IMR-90 (cell line): ENCODE data around the gene CDC45. TPM values are rescaled to one million over a fixed set of nuclear protein-coding genes. Genes with fewer than 3 reads are reported as not detected.

ENCODE experiments used
- ATAC-seq: fragments of 200-7000 bp; cut with Tn5 transposase; 2 replicates; pipeline ENCODE4 v1.9.1; 2020; ENCODE audit warnings: low read depth, mild to moderate bottlenecking, moderate library complexity
- BruUV-seq: library from RNA; stranded (reverse); fragments of 400-500 nt; replicated peaks from 2 replicates; lab custom pipeline; 2021; lab: Mats Ljungman, UMichigan
- CTCF ChIA-PET: fragments of 300-600 bp; formaldehyde crosslinking; extraction: SDS; loops from one replicate; lab custom pipeline; 2021; ENCODE audit warnings: antibody characterized with exemption; lab: Yijun Ruan, JAX
- POLR2A ChIA-PET: fragments of 300-600 bp; sonication (Branson Sonifier 250); formaldehyde crosslinking; loops from one replicate; lab custom pipeline; 2022; ENCODE audit warnings: antibody characterized with exemption; ENCODE audit not compliant: unreplicated experiment; lab: Charles Lee
- DNase-seq: peaks from one replicate; pipeline ENCODE4 v3.0.0; 2013
- H2AFZ ChIP-seq: replicated peaks from 2 replicates; pipeline ENCODE3; 2013; ENCODE audit warnings: low read length, mild to moderate bottlenecking; ENCODE audit not compliant: poor library complexity
- H2AK5ac ChIP-seq: 2 replicates; pipeline ENCODE4 v1.6.1; 2013; ENCODE audit warnings: low read depth, low read length, inconsistent platforms
- H2AK9ac ChIP-seq: replicated peaks from 2 replicates; pipeline ENCODE3; 2013; ENCODE audit warnings: mild to moderate bottlenecking, low read depth, low read length, moderate library complexity; ENCODE audit not compliant: poor library complexity
- H2BK120ac ChIP-seq: 2 replicates; pipeline ENCODE4 v1.6.1; 2013; ENCODE audit warnings: low read depth, low read length, inconsistent platforms
- H2BK15ac ChIP-seq: 3 replicates; pipeline ENCODE4 v1.6.1; 2013; ENCODE audit warnings: low read depth, low read length, inconsistent platforms
- H2BK20ac ChIP-seq: 2 replicates; pipeline ENCODE4 v1.6.1; 2013; ENCODE audit warnings: low read depth, mild to moderate bottlenecking, inconsistent platforms, low read length, moderate library complexity
- H2BK5ac ChIP-seq: 2 replicates; pipeline ENCODE4 v1.6.1; 2013; ENCODE audit warnings: mild to moderate bottlenecking, low read depth, low read length, inconsistent platforms; ENCODE audit not compliant: poor library complexity, severe bottlenecking
- H3K14ac ChIP-seq: replicated peaks from 2 replicates; pipeline ENCODE4 v1.6.1; 2013; ENCODE audit warnings: low read depth, low read length, inconsistent platforms
- H3K18ac ChIP-seq: 2 replicates; pipeline ENCODE4 v1.6.1; 2013; ENCODE audit warnings: low read depth, low read length, control low read depth
- H3K23ac ChIP-seq: 2 replicates; pipeline ENCODE4 v1.6.1; 2013; ENCODE audit warnings: low read depth, low read length, inconsistent platforms
- H3K27ac ChIP-seq: 2 replicates; pipeline ENCODE4 v1.5.1; 2013; ENCODE audit warnings: mild to moderate bottlenecking, control low read depth, low read length; ENCODE audit not compliant: insufficient read depth
- H3K27me3 ChIP-seq: 2 replicates; pipeline ENCODE4 v1.6.1; 2013; ENCODE audit warnings: low read length; ENCODE audit not compliant: control insufficient read depth, insufficient read depth
- H3K36me3 ChIP-seq: 2 replicates; pipeline ENCODE4 v1.6.1; 2013; ENCODE audit warnings: low read length, mixed read lengths; ENCODE audit not compliant: control insufficient read depth, insufficient read depth
- H3K4ac ChIP-seq: 2 replicates; pipeline ENCODE4 v1.6.1; 2013; ENCODE audit warnings: low read depth, low read length, inconsistent platforms
- H3K4me1 ChIP-seq: 2 replicates; pipeline ENCODE4 v1.6.1; 2013; ENCODE audit warnings: low read length, mixed read lengths; ENCODE audit not compliant: control insufficient read depth, insufficient read depth
- H3K4me2 ChIP-seq: 2 replicates; pipeline ENCODE4 v1.6.1; 2013; ENCODE audit warnings: low read depth, mild to moderate bottlenecking, control low read depth, low read length, moderate library complexity
- H3K4me3 ChIP-seq: 2 replicates; pipeline ENCODE4 v1.5.1; 2013; ENCODE audit warnings: low read depth, mild to moderate bottlenecking, control low read depth, low read length, moderate library complexity; ENCODE audit not compliant: insufficient read depth
- H3K56ac ChIP-seq: 2 replicates; pipeline ENCODE4 v1.6.1; 2013; ENCODE audit warnings: low read length, inconsistent platforms; ENCODE audit not compliant: insufficient read depth; ENCODE audit errors: extremely low read depth
- H3K79me1 ChIP-seq, 2 experiments: 2 replicates each; pipeline ENCODE4 v1.6.1; 2013; ENCODE audit warnings: low read length in 2 of 2, inconsistent platforms in 1 of 2, low read depth in 1 of 2
- H3K9ac ChIP-seq: 2 replicates; pipeline ENCODE4 v1.6.1; 2013; ENCODE audit warnings: low read depth, low read length, control low read depth
- H3K9me1 ChIP-seq: 2 replicates; pipeline ENCODE4 v1.6.1; 2013; ENCODE audit warnings: low read length, inconsistent platforms; ENCODE audit not compliant: insufficient read depth
- H3K9me3 ChIP-seq: 2 replicates; pipeline ENCODE4 v1.6.1; 2013; ENCODE audit warnings: low read length; ENCODE audit not compliant: control insufficient read depth, insufficient read depth
- H4K20me1 ChIP-seq: 2 replicates; pipeline ENCODE4 v1.6.1; 2013; ENCODE audit warnings: low read length, inconsistent platforms; ENCODE audit not compliant: insufficient read depth
- H4K5ac ChIP-seq: 2 replicates; pipeline ENCODE4 v1.6.1; 2013; ENCODE audit warnings: mild to moderate bottlenecking, low read depth, low read length, control low read depth
- H4K8ac ChIP-seq, 2 experiments: 2 replicates each; pipeline ENCODE4 v1.6.1; 2013; ENCODE audit warnings: low read depth in 2 of 2, low read length in 2 of 2, control low read depth in 1 of 2, inconsistent platforms in 1 of 2
- H4K91ac ChIP-seq: 2 replicates; pipeline ENCODE4 v1.6.1; 2013; ENCODE audit warnings: low read depth, low read length, inconsistent platforms; ENCODE audit not compliant: insufficient read depth
- BHLHE40 ChIP-seq: fragments of 150-350 bp; IDR thresholded peaks from 2 replicates; pipeline ENCODE4 v1.6.1; 2016; ENCODE audit warnings: mild to moderate bottlenecking, low read depth, low read length
- CHD1 ChIP-seq: IDR thresholded peaks from 2 replicates; pipeline ENCODE4 v1.6.1; 2012; ENCODE audit warnings: low read depth, low read length, improper control_type of control experiment
- MAFK ChIP-seq: IDR thresholded peaks from 2 replicates; pipeline ENCODE4 v1.6.1; 2012; ENCODE audit warnings: low read depth, low read length, improper control_type of control experiment
- MAZ ChIP-seq: IDR thresholded peaks from 2 replicates; pipeline ENCODE4 v1.6.1; 2012; ENCODE audit warnings: low read depth, mild to moderate bottlenecking, low read length, improper control_type of control experiment, moderate library complexity, borderline replicate concordance
- MXI1 ChIP-seq: IDR thresholded peaks from 2 replicates; pipeline ENCODE4 v1.6.1; 2012; ENCODE audit warnings: low read depth, mild to moderate bottlenecking, low read length, moderate library complexity, borderline replicate concordance
- RAD21 ChIP-seq: IDR thresholded peaks from 2 replicates; pipeline ENCODE4 v1.6.1; 2012; ENCODE audit warnings: low read length, improper control_type of control experiment
- RCOR1 ChIP-seq: IDR thresholded peaks from 2 replicates; pipeline ENCODE4 v1.6.1; 2012; ENCODE audit warnings: mild to moderate bottlenecking, low read length, improper control_type of control experiment; ENCODE audit not compliant: insufficient replicate concordance
- RFX5 ChIP-seq: IDR thresholded peaks from 2 replicates; pipeline ENCODE4 v1.8.0; 2012; ENCODE audit warnings: low read depth, mild to moderate bottlenecking, low read length, moderate library complexity
- SMC3 ChIP-seq: fragments of 150-350 bp; IDR thresholded peaks from 2 replicates; pipeline ENCODE4 v1.6.1; 2016; ENCODE audit warnings: low read depth, mild to moderate bottlenecking, antibody characterized with exemption, low read length, moderate library complexity
- USF2 ChIP-seq: fragments of 150-350 bp; IDR thresholded peaks from 2 replicates; pipeline ENCODE4 v1.6.1; 2017; ENCODE audit warnings: mild to moderate bottlenecking, antibody characterized with exemption, low read length, low read depth
- WGBS, 2 experiments: methylation state at CpG; one replicate each; pipeline versions ENCODE4 v1.1.5 to v1.1.7; 2013; ENCODE audit warnings: missing lambda C conversion rate in 2 of 2; ENCODE audit not compliant: insufficient read length in 1 of 2; ENCODE audit errors: extremely low coverage in 2 of 2; 5-methylcytosine and 5-hydroxymethylcytosine counted together
- dilution Hi-C: fragments of 300-500 bp; cut with HindIII; formaldehyde crosslinking; loops from one replicate; pipeline ENCODE4 v1.14.3; 2018; ENCODE audit warnings: low sequenced_read_pairs; ENCODE audit not compliant: unreplicated experiment
- in situ Hi-C: fragments of 300-500 bp; cut with MboI; formaldehyde crosslinking; loops from 3 replicates; pipeline ENCODE4 v1.14.3; 2019; ENCODE audit warnings: low sequenced_read_pairs, inconsistent platforms, mixed read lengths
- intact Hi-C: fragments of 100-400 bp; cut with micrococcal nuclease; formaldehyde crosslinking; loops from 2 replicates; pipeline ENCODE4 v1.10.0; 2022
- polyA plus RNA-seq, 3 experiments: library from polyadenylated mRNA; depleted of rRNA; stranded (reverse); fragments of >200 nt; gene quantifications; 2 replicates each; pipeline ENCODE4 v1.2.3, GENCODE V29; 2012; ENCODE audit warnings: low replicate concordance in 1 of 3
- total RNA-seq: library from RNA; depleted of rRNA; stranded (reverse); fragments of >200 nt; gene quantifications from 2 replicates; pipeline ENCODE4 v1.2.3, GENCODE V29; 2012
- TF ChIP-seq, protein P1 (sequence below): conservative IDR thresholded peaks from 2 replicates; pipeline ENCODE4 v1.5.1; 2012; ENCODE audit warnings: mild to moderate bottlenecking, low read depth, low read length, improper control_type of control experiment

CDC45 gene
- total and polyA plus RNA-seq, 2 of the 4 experiments (the other 2 are of a cell fraction) = 22.7 to 44.6 TPM

GRCh38 chr22:19454156-19454555 lies 25.6 kb upstream of the CDC45 start:
- no peaks in the 10 kb centered on the region for H3K9me3 ChIP-seq
- dilution Hi-C loops = no loop called here
- no peak overlapping the region for H3K56ac ChIP-seq
- H3K27me3 ChIP-seq = no peaks in the 10 kb centered on the region
- H2BK5ac ChIP-seq = no peak overlapping the region
- no peak overlapping the region for H4K8ac ChIP-seq
- no peak overlapping the region for H2AFZ ChIP-seq
- H3K23ac ChIP-seq = no peak overlapping the region
- H3K4me2 ChIP-seq = no peak overlapping the region
- BruUV-seq = no TSS peak
- H3K4ac ChIP-seq = no peak overlapping the region
- DNase-seq (no peak), ATAC-seq (no peak)
- peaks cover 4% of the 10 kb centered on the region; the same call in 1 of the 2 replicates for H3K4me1 ChIP-seq
- H3K4me3 ChIP-seq = no peak overlapping the region
- no peak overlapping the region for H4K91ac ChIP-seq
- intact Hi-C loops = no loop called here
- H3K27ac ChIP-seq = no peak overlapping the region
- H2BK15ac ChIP-seq = no peak overlapping the region
- POLR2A ChIA-PET = no interaction called here
- no peak overlapping the region for H2BK20ac ChIP-seq
- peaks cover 5 to 16% of the 10 kb centered on the region in 2 experiments; a peak in 2 of 4 replicates for H3K79me1 ChIP-seq
- no peak overlapping the region for H4K5ac ChIP-seq
- no CpG with 5 or more reads among the region's 6 CpGs for WGBS, 2 experiments
- no peak overlapping the region for H3K9ac ChIP-seq
- H3K14ac ChIP-seq = no peak overlapping the region
- no peak overlapping the region for H3K18ac ChIP-seq
- in situ Hi-C loops = no loop called here
- no peak overlapping the region for H2AK5ac ChIP-seq
- peaks cover 4% of the 10 kb centered on the region for H4K20me1 ChIP-seq
- H3K9me1 ChIP-seq = peaks cover 11% of the 10 kb centered on the region
- no peak overlapping the region for H2AK9ac ChIP-seq
- peaks cover 55% of the 10 kb centered on the region for H3K36me3 ChIP-seq
- no peak for TF ChIP-seq RCOR1
- no peak for TF ChIP-seq MXI1
- TF ChIP-seq USF2 = no peak
- TF ChIP-seq RAD21 = no peak
- TF ChIP-seq CHD1 = no peak
- no peak for TF ChIP-seq BHLHE40
- TF ChIP-seq, protein P1, sequence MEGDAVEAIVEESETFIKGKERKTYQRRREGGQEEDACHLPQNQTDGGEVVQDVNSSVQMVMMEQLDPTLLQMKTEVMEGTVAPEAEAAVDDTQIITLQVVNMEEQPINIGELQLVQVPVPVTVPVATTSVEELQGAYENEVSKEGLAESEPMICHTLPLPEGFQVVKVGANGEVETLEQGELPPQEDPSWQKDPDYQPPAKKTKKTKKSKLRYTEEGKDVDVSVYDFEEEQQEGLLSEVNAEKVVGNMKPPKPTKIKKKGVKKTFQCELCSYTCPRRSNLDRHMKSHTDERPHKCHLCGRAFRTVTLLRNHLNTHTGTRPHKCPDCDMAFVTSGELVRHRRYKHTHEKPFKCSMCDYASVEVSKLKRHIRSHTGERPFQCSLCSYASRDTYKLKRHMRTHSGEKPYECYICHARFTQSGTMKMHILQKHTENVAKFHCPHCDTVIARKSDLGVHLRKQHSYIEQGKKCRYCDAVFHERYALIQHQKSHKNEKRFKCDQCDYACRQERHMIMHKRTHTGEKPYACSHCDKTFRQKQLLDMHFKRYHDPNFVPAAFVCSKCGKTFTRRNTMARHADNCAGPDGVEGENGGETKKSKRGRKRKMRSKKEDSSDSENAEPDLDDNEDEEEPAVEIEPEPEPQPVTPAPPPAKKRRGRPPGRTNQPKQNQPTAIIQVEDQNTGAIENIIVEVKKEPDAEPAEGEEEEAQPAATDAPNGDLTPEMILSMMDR = no peak
- TF ChIP-seq SMC3 = no peak
- TF ChIP-seq MAZ = no peak
- no peak for TF ChIP-seq RFX5
- no peak for TF ChIP-seq MAFK
- no peak overlapping the region for H2BK120ac ChIP-seq
- CTCF ChIA-PET = no interaction called here
